HTERT RPE-1 (cell line): ENCODE measurements around the gene LDAH.

ENCODE experiments used
- in situ Hi-C: fragments of 300-500 bp; cut with MboI; formaldehyde crosslinking; loops from 4 replicates; pipeline ENCODE4 v1.14.3; 2020; ENCODE audit warnings: low sequenced_read_pairs

Gene LDAH

GRCh38 chr2:20654535-20654813, 168.4 kb downstream of the LDAH start:
- in situ Hi-C loops = no loop called here

GRCh38 chr2:20653695-20654534, 169.0 kb downstream of the LDAH start:
- in situ Hi-C loops = no loop called here

- in situ Hi-C loops = no loop called here
Measured at GRCh38 chr2:20652673-20653575, 170.0 kb downstream of the LDAH start.

GRCh38 chr2:20652141-20652540, 170.8 kb downstream of the LDAH start:
- in situ Hi-C loops = no loop called here

GRCh38 chr2:20651731-20652099, 171.2 kb downstream of the LDAH start:
- in situ Hi-C loops = no loop called here

GRCh38 chr2:20650877-20651730, 171.8 kb downstream of the LDAH start, which contains the start of gene HS1BP3:
Gene HS1BP3 (minus strand): TSS chr2:20651098. CDS start chr2:20651063, 35 bp downstream.
- in situ Hi-C loops = no loop called here

GRCh38 chr2:20650393-20650876, 172.5 kb downstream of the LDAH start:
- in situ Hi-C loops = no loop called here

GRCh38 chr2:20649976-20650375, 172.9 kb downstream of the LDAH start:
- in situ Hi-C loops = loop anchor here (25.0 kb wide), 1 partner anchor 213 kb away; the partner anchor contains the start of gene RHOB

GRCh38 chr2:20649576-20649975, 173.3 kb downstream of the LDAH start:
- in situ Hi-C loops = loop anchor here (25.0 kb wide), 1 partner anchor 212 kb away; the partner anchor contains the start of gene RHOB

GRCh38 chr2:20648831-20649230, 174.1 kb downstream of the LDAH start:
- in situ Hi-C loops = loop anchor here (25.0 kb wide), 1 partner anchor 212 kb away; the partner anchor contains the start of gene RHOB

- in situ Hi-C loops = loop anchor here (25.0 kb wide), 1 partner anchor 211 kb away; the partner anchor contains the start of gene RHOB
Measured at GRCh38 chr2:20648206-20648605, 174.7 kb downstream of the LDAH start.

GRCh38 chr2:20647738-20648137, 175.2 kb downstream of the LDAH start:
- in situ Hi-C loops = loop anchor here (25.0 kb wide), 1 partner anchor 210 kb away; the partner anchor contains the start of gene RHOB

- in situ Hi-C loops = loop anchor here (25.0 kb wide), 1 partner anchor 210 kb away; the partner anchor contains the start of gene RHOB
Measured at GRCh38 chr2:20647211-20647610, 175.7 kb downstream of the LDAH start.

GRCh38 chr2:20646446-20646845, 176.5 kb downstream of the LDAH start:
- in situ Hi-C loops = loop anchor here (25.0 kb wide), 1 partner anchor 209 kb away; the partner anchor contains the start of gene RHOB

GRCh38 chr2:20645761-20646160, 177.1 kb downstream of the LDAH start:
- in situ Hi-C loops = loop anchor here (25.0 kb wide), 1 partner anchor 208 kb away; the partner anchor contains the start of gene RHOB

- in situ Hi-C loops = loop anchor here (25.0 kb wide), 1 partner anchor 208 kb away; the partner anchor contains the start of gene RHOB
Measured at GRCh38 chr2:20645301-20645701, 177.6 kb downstream of the LDAH start.

- in situ Hi-C loops = loop anchor here (25.0 kb wide), 1 partner anchor 207 kb away; the partner anchor contains the start of gene RHOB
Measured at GRCh38 chr2:20643826-20644225, 179.1 kb downstream of the LDAH start.

- in situ Hi-C loops = loop anchor here (25.0 kb wide), 1 partner anchor 206 kb away; the partner anchor contains the start of gene RHOB
Measured at GRCh38 chr2:20643060-20643459, 179.8 kb downstream of the LDAH start.

- in situ Hi-C loops = loop anchor here (25.0 kb wide), 1 partner anchor 205 kb away; the partner anchor contains the start of gene RHOB
Measured at GRCh38 chr2:20642055-20642971, 180.6 kb downstream of the LDAH start.
